KOPT-K1 (cell line): ENCODE results near the gene DHCR7.

Experiments used
- H3K27ac ChIP-seq: fragments of 200-600 bp; sonication (generic); 2 replicates; pipeline ENCODE4 v1.5.1; 2016; ENCODE audit warnings: antibody characterized with exemption, mild to moderate bottlenecking, low read depth, low read length; ENCODE audit not compliant: poor library complexity, severe bottlenecking
- H3K36me3 ChIP-seq: fragments of 200-600 bp; sonication (generic); 2 replicates; pipeline ENCODE4 v1.5.1; 2017; ENCODE audit warnings: antibody characterized with exemption, mild to moderate bottlenecking, low read length, moderate library complexity; ENCODE audit not compliant: insufficient read depth
- H3K9me3 ChIP-seq: fragments of 200-600 bp; sonication (generic); 2 replicates; pipeline ENCODE4 v1.5.1; 2017; ENCODE audit warnings: antibody characterized with exemption, low read length, mild to moderate bottlenecking; ENCODE audit not compliant: insufficient read depth, poor library complexity, severe bottlenecking

The DHCR7 gene

GRCh38 chr11:71483692-71484091 is 35.5 kb upstream of the DHCR7 start:
- Histone ChIP-seq H3K36me3 (peaks cover 88% of the 10 kb centered on the region), H3K27ac (no peak overlapping the region)

GRCh38 chr11:71482746-71483364 is 34.7 kb upstream of the DHCR7 start:
- H3K9me3 ChIP-seq, result no peaks in the 10 kb centered on the region
- no peak overlapping the region for H3K27ac ChIP-seq
- H3K36me3 ChIP-seq, result peaks cover 88% of the 10 kb centered on the region

More at GRCh38 chr11:71483692-71484091, 35.5 kb upstream of the DHCR7 start:
- H3K9me3 ChIP-seq, result no peaks in the 10 kb centered on the region

- peaks cover 92% of the 10 kb centered on the region for H3K36me3 ChIP-seq
These were observed 34.0 kb upstream of the DHCR7 start for GRCh38 chr11:71482216-71482615.

DNA sequence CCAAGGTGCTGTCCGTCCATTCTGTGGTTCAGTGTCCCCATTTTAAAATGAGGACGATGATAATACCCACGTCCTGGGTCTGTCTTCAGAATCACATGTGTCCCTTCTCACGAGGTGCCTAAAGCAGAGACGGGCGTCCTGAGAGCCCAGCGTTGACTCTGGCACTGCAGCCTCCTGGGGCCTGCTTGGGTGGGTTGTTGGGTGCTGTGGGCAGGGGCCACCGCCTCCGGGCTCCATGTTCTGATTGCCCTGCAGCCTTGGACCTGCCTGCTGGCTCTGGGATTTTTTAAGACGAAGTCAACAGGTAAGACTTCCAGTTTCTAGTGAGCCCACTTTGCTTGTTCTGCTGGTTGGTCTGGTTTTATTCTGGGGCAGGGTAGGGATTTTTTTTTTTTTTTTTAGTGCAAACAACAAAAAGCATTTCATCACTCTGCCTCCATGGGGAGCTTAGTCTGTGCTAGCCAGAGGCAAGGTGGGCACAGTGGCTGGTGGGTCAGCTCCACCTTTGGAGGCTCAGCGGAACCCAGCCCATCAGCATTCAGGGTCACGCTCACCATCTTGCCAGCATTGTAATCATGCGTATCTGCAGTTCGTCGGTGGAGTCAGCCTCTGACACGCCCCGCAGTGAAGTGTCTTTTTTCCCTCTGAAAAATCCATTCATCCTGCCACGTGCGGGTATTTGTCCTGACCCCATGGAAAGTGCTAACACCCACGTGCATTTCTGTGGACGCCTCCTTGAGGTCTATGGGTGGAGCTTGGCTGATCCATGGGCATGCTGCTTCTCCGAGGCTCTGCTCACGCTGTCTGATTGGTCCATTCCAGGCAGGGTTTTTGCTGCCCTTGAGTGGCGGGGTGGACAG is 33.1 kb upstream of the DHCR7 start:
- no peak overlapping the region for H3K27ac ChIP-seq
- peaks cover 98% of the 10 kb centered on the region for H3K36me3 ChIP-seq
- no peaks in the 10 kb centered on the region for H3K9me3 ChIP-seq

More at GRCh38 chr11:71482216-71482615, 34.0 kb upstream of the DHCR7 start:
- Histone ChIP-seq H3K27ac (no peak overlapping the region), H3K9me3 (no peaks in the 10 kb centered on the region)

- H3K9me3 ChIP-seq, result no peaks in the 10 kb centered on the region
- no peak overlapping the region for H3K27ac ChIP-seq
- peaks cover 97% of the 10 kb centered on the region for H3K36me3 ChIP-seq
These were observed 30.3 kb upstream of the DHCR7 start for GRCh38 chr11:71478528-71478840.

GRCh38 chr11:71477641-71478527 is 29.7 kb upstream of the DHCR7 start:
- Histone ChIP-seq H3K9me3 (no peaks in the 10 kb centered on the region), H3K27ac (no peak overlapping the region), H3K36me3 (peaks cover 97% of the 10 kb centered on the region)

DNA sequence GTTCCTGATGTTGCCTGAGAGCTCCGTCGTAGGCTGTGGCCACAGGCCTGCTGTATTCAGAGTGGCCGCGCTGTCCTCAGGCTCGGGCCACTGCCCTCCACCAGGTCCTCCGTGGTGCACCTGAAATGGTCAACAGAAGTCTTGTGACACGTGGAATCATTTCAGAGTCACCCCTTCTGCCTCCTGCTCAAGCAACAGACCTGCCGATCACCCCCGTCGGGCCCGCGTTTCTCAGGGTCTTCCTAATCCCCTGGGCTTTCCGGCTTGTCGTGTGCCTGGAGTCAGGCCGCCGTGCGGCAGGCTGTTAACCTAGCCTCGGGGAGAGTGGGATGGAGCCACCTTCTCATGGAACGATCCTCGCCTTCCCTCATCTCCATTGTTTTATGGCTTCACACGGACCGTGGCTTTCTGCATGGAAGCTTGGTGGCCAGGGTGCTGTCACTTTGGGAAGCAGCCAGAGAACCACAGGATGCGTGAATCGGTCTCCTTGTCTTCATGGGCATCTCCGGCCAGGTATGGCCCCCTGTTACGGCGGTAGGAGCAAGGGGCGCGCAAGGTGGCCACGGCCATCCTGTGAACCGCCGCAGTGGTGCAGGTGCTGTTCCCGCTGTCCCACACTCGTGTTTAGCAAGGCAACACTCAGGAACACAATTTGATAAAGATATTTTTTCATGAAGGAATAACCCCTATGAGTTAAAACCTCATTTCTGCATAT is 28.9 kb upstream of the DHCR7 start:
- H3K9me3 ChIP-seq, result no peaks in the 10 kb centered on the region
- H3K36me3 ChIP-seq, result peaks cover 97% of the 10 kb centered on the region
- H3K27ac ChIP-seq, result no peak overlapping the region

- Histone ChIP-seq H3K27ac (no peak overlapping the region), H3K36me3 (peaks cover 97% of the 10 kb centered on the region), H3K9me3 (no peaks in the 10 kb centered on the region)
These were observed 27.8 kb upstream of the DHCR7 start for GRCh38 chr11:71476031-71476430.

- H3K36me3 ChIP-seq, result peaks cover 87% of the 10 kb centered on the region
- H3K9me3 ChIP-seq, result no peaks in the 10 kb centered on the region
- no peak overlapping the region for H3K27ac ChIP-seq
These were observed 26.7 kb upstream of the DHCR7 start for GRCh38 chr11:71474771-71475483.

DNA sequence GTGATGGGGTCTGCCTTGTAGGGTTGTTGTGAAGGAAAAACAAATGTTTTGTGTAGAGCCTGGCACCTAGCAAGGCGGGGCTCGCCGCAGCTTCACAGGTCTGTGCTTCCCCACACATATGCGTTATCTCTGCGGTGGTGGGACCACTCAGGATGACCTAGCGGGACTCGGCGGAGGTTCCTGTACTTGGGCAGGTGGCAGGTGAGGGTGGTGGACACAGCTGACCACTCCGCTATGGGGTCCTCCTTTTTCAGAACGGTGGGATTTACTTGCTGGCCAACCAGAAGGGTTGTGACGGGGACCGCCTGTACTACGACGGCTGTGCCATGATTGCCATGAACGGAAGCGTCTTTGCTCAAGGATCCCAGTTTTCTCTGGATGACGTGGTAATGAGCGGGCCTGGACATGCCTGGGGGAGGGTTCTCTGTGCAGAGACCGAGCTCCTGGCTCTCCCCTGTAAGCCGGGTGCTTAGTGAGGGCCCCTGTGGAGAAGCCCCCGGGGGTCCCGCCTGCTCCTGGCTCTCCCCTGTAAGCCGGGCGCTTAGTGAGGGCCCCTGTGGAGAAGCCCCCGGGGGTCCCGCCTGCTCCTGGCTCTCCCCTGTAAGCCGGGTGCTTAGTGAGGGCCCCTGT is 26.1 kb upstream of the DHCR7 start:
- H3K36me3 ChIP-seq, result peaks cover 81% of the 10 kb centered on the region
- H3K9me3 ChIP-seq, result no peaks in the 10 kb centered on the region
- H3K27ac ChIP-seq, result no peak overlapping the region

GRCh38 chr11:71473793-71474080 is 25.5 kb upstream of the DHCR7 start:
- Histone ChIP-seq H3K9me3 (no peaks in the 10 kb centered on the region), H3K27ac (no peak overlapping the region), H3K36me3 (peaks cover 77% of the 10 kb centered on the region)

GRCh38 chr11:71472941-71473792 is 25.0 kb upstream of the DHCR7 start:
- no peaks in the 10 kb centered on the region for H3K9me3 ChIP-seq
- no peak overlapping the region for H3K27ac ChIP-seq
- H3K36me3 ChIP-seq, result peaks cover 72% of the 10 kb centered on the region

- Histone ChIP-seq H3K9me3 (no peaks in the 10 kb centered on the region), H3K36me3 (peaks cover 72% of the 10 kb centered on the region), H3K27ac (no peak overlapping the region)
These were observed 24.2 kb upstream of the DHCR7 start for GRCh38 chr11:71472357-71472885.
